ENCODE data around the gene TMEM212.

GRCh38 chr3:171799501-171799900, 43.6 kb upstream of the TMEM212 start:
- no peak for TF ChIP-seq CTCF (IDR thresholded peaks at IDR 0.05; ENCODE audit: extremely low read depth in 1 of 2, insufficient read depth in 1 of 2, low read depth in 1 of 2, low read length in 2 of 2)
- TF ChIP-seq POLR2A (IDR thresholded peaks at IDR 0.05; ENCODE audit: low read depth, low read length): no peak
- no peak for TF ChIP-seq GATA2 (IDR thresholded peaks at IDR 0.05; ENCODE audit: insufficient read depth, insufficient read length, low read depth, low read length)
- TF ChIP-seq EZH2 (IDR thresholded peaks at IDR 0.05; ENCODE audit: borderline replicate concordance, low read depth, low read length, severe bottlenecking): no peak
- TF ChIP-seq, protein P1, sequence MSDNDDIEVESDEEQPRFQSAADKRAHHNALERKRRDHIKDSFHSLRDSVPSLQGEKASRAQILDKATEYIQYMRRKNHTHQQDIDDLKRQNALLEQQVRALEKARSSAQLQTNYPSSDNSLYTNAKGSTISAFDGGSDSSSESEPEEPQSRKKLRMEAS (IDR thresholded peaks at IDR 0.05; ENCODE audit: insufficient read depth, insufficient read length): no peak
- TF ChIP-seq POLR2AphosphoS5 (IDR thresholded peaks at IDR 0.05; ENCODE audit: insufficient read depth, low read depth, low read length): no peak
- TF ChIP-seq MYC (IDR thresholded peaks at IDR 0.05; ENCODE audit: low read depth, low read length): no peak

Data from endothelial cell of umbilical vein (primary cell).